ENCODE data around the gene SHC2.
"Not testable (repeated sequence)": the region's sequence is repeated elsewhere in the genome, so short reads cannot be mapped to it uniquely, and the experiment has no call there.

The SHC2 gene

DNA sequence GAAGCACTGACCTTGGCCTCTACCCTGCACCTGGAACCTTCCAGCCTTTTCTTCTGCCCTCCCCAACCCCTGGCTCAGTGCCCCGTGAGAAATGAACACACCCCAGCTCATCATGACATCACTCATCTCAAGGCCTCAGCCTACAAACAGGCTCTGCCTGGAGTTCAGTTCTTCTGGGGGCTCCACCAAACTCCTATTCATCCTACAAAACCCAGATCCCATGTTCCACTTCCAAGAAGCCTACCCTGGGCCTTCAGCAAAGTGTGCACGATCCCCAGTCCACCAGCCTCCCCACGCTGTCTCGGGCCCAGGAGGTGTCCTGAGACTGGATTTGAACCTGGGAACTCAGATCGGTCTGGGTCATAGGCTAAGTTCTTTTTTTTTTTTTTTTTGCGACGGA lies 9.0 kb upstream of the SHC2 start:
- no peak for DNase-seq (ENCODE audit: low spot score)

DNA sequence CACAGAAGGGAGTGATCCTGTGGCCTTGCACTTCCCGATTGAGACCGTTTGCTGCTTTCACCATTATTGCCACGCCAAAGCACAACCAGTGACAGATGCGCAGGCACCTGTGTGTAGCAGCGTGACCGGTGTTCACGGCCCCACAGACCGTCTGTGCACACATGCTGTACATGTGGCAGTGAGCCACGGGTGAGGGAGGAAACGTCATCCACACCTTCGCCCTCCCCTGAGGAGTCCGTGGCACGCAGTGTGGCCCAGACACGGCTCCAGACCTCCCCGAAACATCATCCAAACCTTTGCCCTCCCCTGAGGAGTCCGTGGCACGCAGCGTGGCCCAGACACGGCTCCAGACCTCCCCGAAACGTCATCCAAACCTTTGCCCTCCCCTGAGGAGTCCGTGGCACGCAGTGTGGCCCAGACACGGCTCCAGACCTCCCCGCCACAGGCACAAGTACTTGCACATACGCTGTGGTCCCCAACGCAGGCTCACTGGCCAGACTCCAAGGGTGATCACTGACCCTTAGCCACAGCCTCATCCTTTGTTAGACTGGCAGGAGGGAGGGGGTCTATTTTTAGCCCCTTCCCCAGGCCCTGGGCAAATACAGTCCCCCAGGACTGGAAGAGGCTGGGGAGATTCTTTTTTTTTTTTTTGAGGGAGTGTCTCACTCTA lies 7.9 kb upstream of the SHC2 start:
- DNase-seq (ENCODE audit: low spot score): no peak

- DNase-seq (ENCODE audit: low spot score): no peak
Measured at GRCh38 chr19:467554-467953, 6.7 kb upstream of the SHC2 start.

GRCh38 chr19:465056-465816 lies 4.4 kb upstream of the SHC2 start:
- no peak for DNase-seq (ENCODE audit: low spot score)

DNA sequence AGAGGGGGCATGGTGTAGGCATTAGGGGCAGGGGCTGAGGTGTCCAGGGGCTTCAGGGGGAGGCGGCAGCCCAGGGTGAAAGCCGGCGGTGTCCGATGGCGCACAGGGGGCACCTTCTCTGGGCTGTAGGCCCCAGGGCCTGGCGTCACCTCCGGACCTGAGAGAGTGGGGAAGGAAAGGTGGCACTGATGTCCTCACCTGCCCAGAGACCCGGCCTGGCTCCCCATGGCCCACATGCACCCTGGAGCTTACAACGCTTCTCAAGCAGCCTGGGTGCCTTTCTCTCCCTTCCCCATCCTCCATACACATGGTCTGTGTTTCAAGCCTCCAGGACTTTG lies 3.3 kb upstream of the SHC2 start:
- DNase-seq (ENCODE audit: low spot score): no peak

GRCh38 chr19:463483-464207 lies 2.8 kb upstream of the SHC2 start:
- no peak for DNase-seq (ENCODE audit: low spot score)

- DNase-seq (ENCODE audit: low spot score): no peak
Measured at GRCh38 chr19:461721-462551, 1.1 kb upstream of the SHC2 start.

DNA sequence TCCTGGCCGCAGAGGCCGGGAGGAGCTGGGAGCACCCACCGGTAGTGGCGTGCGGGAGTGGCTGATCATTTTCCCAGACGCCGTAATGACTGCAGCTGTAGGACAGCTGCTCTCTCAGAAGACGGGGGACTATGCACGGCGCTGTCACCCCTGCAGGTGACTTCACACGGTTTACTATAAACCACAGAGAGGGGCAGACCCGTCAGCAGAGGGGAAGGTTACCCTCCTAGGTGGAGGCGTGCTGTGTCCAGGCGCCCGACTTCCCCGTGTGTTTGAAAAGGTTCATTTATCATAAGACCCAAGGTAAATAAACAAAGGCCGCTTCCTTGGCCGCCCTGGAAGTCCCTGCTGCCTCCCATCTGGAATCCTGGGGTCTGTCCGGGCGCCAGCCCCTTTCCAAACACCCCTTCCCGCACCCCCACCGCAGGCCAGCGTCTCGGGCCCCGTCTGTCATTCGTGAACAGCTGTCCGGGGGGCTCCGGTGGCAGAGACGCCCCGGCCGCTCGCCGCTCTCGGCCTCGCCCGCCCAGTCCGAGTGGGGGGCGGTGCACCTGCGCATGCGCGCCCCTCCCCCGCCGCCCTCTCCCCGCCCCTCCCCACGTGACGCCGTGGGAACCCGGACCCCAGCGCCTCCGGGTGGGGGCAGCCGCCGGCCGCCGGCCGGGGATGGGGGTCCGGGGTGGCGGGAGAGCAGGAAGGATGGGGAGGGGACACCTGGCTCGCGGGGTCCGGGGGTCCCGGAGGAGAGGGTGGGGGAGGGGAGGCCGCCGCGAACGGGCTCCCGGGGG lies 915 bp downstream of the SHC2 start:
- peak; percentile 23 for DNase-seq (ENCODE audit: low spot score)

GRCh38 chr19:458091-459042 lies 2.5 kb downstream of the SHC2 start:
- DNase-seq (ENCODE audit: low spot score): no peak

DNA sequence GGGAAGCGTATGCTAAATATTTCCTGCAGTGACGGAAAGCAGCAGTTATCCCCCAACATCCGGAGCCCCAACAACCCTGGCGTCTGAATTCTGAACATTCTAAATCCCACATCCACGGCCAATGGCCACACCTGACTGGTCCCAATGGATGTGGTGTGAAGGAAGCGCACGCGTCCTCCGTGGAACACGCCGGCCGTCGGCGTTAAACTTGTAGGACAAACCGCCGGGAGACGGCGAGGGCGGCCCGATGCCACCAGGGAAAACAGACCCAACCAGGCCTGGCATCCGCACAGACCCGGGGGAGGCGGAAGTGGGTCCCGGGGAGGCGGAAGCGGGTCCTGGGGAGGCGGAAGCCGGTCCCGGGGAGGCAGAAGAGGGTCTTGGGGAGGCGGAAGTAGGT lies 3.2 kb downstream of the SHC2 start:
- DNase-seq (ENCODE audit: low spot score): no peak

DNA sequence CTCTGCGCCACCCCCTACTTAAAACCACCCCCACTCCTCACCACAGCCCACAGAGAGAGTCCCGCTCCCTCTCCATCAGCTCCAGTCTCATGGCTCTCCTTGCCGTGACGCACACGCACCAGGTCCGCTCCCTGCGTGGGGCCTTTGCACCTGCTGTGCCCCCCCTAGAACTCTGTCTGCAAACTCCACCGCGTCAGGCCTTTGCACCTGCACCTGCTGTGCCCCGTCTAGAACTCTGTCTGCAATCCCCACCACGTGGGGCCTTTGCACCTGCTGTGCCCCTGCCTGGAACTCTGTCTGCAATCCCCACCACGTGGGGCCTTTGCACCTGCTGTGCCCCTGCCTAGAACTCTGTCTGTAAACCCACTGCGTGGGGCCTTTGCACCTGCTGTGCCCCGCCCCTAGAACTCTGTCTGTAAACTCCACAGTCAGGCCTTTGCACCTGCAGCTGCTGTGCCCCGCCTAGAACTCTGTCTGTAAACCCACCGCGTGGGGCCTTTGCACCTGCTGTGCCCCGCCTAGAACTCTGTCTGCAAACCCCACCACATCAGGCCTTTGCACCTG lies 4.2 kb downstream of the SHC2 start:
- DNase-seq (ENCODE audit: low spot score): no peak

DNA sequence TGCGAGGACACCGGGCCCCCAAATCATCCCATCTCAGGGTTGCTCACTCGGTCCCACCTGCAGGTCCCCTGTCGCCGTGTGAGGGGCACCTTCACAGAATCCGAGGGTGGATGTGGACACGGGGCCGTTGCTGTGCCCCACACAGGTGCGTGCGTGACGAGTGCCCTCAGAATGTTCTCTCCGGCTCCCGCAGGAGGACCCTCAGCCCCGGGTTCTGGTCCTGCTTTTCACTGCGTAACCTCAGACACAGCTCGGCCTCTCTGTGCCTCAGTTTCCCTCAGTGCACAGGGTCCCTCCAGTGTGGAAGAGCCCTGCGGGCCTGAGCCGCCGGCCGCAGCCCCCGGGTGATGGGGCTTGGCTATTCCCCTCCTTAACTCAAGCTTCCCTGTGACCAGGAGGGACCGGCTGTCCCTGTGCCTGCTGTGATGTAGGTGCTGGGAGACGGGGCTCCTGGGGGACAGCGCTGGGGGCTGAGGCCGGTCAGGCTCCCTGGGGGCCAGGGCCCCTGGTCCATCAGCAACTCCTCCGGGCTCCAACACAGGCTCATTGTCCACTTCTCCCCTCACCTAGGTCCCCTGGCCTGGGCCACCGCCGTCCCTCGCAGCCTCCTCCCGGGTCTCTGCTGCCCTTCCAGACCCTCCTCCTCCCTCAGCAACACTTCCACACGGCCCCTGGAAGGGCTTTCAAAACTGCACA lies 4.8 kb downstream of the SHC2 start:
- DNase-seq (ENCODE audit: low spot score): no peak

DNA sequence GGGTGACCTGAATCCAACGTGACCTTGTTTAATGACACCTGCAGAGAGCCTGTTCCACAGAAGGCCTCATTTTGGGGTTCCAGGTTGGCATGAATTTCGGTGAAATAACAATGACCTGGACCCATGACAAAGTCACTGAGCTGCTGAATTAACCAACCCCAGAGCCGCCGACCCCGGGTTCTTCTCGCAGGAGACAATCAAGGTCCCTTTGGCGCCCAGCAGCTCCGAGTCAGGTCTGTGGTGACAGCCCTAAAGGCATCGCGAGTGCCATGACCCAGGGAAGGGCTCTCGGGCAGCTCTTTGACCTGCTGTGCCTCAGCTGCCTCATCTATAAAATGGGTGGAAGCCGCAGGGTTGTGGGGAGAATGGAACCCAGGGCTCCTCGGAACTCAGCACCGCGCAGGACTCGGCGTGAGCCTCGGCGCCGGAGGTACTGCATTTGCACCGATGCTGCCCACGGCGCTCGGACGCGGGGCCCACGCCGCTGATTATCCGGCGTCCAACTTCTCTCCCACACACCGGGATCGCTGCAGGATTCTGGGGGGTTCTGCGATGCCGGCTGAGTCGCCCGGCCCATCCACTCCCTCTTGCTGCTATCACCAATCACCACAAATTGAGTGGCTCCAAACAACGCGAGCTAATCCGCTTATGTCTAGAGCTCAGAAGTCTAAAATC lies 5.7 kb downstream of the SHC2 start:
- DNase-seq (ENCODE audit: low spot score): no peak

GRCh38 chr19:453606-454005 lies 7.2 kb downstream of the SHC2 start:
- no peak for DNase-seq (ENCODE audit: low spot score)

- DNase-seq (ENCODE audit: low spot score): no peak
Measured at GRCh38 chr19:452829-453228, 8.0 kb downstream of the SHC2 start.

DNA sequence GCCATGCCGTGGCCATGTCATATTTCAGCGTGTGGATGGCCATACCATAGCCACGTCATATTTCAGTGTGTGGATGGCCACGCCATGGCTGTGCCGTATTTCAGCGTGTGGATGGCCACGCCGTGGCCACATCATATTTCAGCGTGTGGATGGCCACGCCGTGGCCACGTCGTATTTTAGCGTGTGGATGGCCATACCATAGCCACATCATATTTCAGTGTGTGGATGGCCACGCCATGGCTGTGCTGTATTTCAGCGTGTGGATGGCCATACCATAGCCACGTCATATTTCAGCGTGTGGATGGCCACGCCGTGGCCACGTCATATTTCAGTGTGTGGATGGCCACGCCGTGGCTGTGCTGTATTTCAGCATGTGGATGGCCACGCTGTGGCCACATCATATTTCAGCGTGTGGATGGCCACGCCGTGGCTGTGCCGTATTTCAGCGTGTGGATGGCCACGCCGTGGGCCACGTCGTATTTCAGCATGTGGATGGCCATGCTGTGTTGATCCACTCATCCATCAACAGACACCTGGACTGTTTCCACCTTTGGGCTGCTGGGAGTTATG lies 9.8 kb downstream of the SHC2 start:
- DNase-seq (ENCODE audit: low spot score): not testable (repeated sequence)

DNA sequence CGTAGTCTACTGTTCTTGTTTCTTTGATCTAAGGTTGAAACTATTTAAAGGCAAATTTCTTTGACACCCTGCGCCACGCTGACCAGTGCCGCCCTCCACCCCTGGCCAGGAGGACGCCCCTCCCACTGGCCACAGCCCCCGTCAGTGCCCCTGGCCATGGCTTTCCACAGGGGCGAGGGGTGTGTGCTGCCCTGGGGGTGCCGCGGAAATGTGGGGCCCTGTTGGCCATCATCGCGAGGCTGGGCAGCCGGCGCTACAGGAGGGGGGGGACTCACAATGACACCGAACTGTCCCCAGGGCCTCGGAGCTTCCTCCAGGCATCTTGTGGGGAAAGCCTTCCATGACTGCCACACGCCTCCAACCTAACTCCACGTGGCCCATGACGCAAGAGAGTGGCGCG lies 10.9 kb downstream of the SHC2 start:
- DNase-seq (ENCODE audit: low spot score): no peak

- DNase-seq (ENCODE audit: low spot score): no peak
Measured at GRCh38 chr19:447816-448560, 12.8 kb downstream of the SHC2 start.

Measured in cerebellar cortex (tissue), 1 donor.